Sigmoid colon (tissue), 7 donors: ENCODE measurements around the gene METTL18. TPM values are rescaled to one million over a fixed set of nuclear protein-coding genes. Genes with fewer than 3 reads are reported as not detected.
A peak's percentile ranks its signal among the peaks of the same experiment; 100 is the strongest.
"Not testable (repeated sequence)": the region's sequence is repeated elsewhere in the genome, so short reads cannot be mapped to it uniquely, and the experiment has no call there.

ENCODE experiments used
- DNase-seq: peaks from one replicate; pipeline ENCODE4 v3.0.0-alpha.2; 2019
- H3K27ac ChIP-seq, 4 donors: fragments of 200-600 bp; sonication (generic); one replicate each; pipeline ENCODE4 v1.5.1; 2016 to 2019; ENCODE audit warnings: mild to moderate bottlenecking in 1 of 4
- H3K27me3 ChIP-seq, 3 donors: fragments of 200-600 bp; sonication (generic); one replicate each; pipeline ENCODE4 v1.5.1; 2019; ENCODE audit warnings: mild to moderate bottlenecking in 1 of 3
- H3K36me3 ChIP-seq, 4 donors: fragments of 200-600 bp; sonication (generic); one replicate each; pipeline ENCODE4 v1.5.1; 2016 to 2019
- H3K4me1 ChIP-seq, 4 donors: fragments of 200-600 bp; sonication (generic); one replicate each; pipeline ENCODE4 v1.5.1; 2017 to 2019
- H3K4me3 ChIP-seq, 4 donors: fragments of 200-600 bp; sonication (generic); one replicate each; pipeline ENCODE4 v1.5.1; 2017 to 2019; ENCODE audit warnings: mild to moderate bottlenecking in 2 of 4, moderate library complexity in 1 of 4
- H3K9me3 ChIP-seq, 4 donors: fragments of 200-600 bp in 3 of 4; sonication (generic) in 3 of 4; one replicate each; pipeline versions ENCODE4 v1.5.1 to v1.6.1; 2013 to 2019
- CTCF ChIP-seq, 4 experiments: fragments of 450-650 bp in 3 of 4; fragments of 200-600 bp in 1 of 4; IDR thresholded peaks; one replicate each; pipeline ENCODE4 v1.5.1; 2016 to 2019; ENCODE audit warnings: antibody characterized with exemption in 4 of 4, mild to moderate bottlenecking in 3 of 4, moderate library complexity in 2 of 4
- EP300 ChIP-seq, 4 donors: sonication (generic); formaldehyde crosslinking; IDR thresholded peaks; one replicate each; pipeline ENCODE4 v1.6.1; 2017; ENCODE audit warnings: antibody characterized with exemption in 4 of 4
- POLR2A ChIP-seq, 2 donors: fragments of 450-650 bp; IDR thresholded peaks; one replicate each; pipeline ENCODE4 v1.6.1; 2016; ENCODE audit warnings: antibody characterized with exemption in 2 of 2, mild to moderate bottlenecking in 2 of 2, moderate library complexity in 2 of 2
- POLR2AphosphoS5 ChIP-seq, 4 donors: sonication (generic); formaldehyde crosslinking; IDR thresholded peaks; one replicate each; pipeline ENCODE4 v1.6.1; 2017; ENCODE audit warnings: antibody characterized with exemption in 4 of 4
- WGBS, 2 donors: extraction: QIAGEN DNeasy Blood & Tissue Kit; methylation state at CpG; one replicate each; pipeline ENCODE4 v1.1.7; 2013; 5-methylcytosine and 5-hydroxymethylcytosine counted together
- intact Hi-C: fragments of 100-400 bp; cut with DNase I; formaldehyde crosslinking; loops from one replicate; pipeline ENCODE4 v1.15.1; 2023
- polyA plus RNA-seq, 3 donors: library from polyadenylated mRNA; stranded (reverse); fragments of 200-250 nt; gene quantifications; one replicate each; pipeline ENCODE4 v1.2.3, GENCODE V29; 2013
- total RNA-seq, 4 donors: library from RNA; depleted of rRNA; stranded (reverse); fragments of >200 nt; gene quantifications; one replicate each; pipeline ENCODE4 v1.1.0, GENCODE V29; 2016
- donor health status: healthy with polysubstance abuse.
- donor health status: Bipolar disorder and iron deficiency.
- donor health status: healthy.

Gene METTL18
- total and polyA plus RNA-seq, 7 donors, result 4.9 to 14.5 (median 9.2) TPM

- no peak overlapping the region for H3K27ac ChIP-seq
- DNase-seq, result no peak
- no peak overlapping the region for H3K4me3 ChIP-seq
- no peaks in the 10 kb centered on the region for H3K27me3 ChIP-seq
- H3K9me3 ChIP-seq, result no peaks in the 10 kb centered on the region
- peaks cover 0 to 9% (median 0%) of the 10 kb centered on the region in 4 donors for H3K36me3 ChIP-seq
- no peaks in the 10 kb centered on the region for H3K4me1 ChIP-seq
- TF ChIP-seq POLR2AphosphoS5 (IDR thresholded peaks at IDR 0.05), result no peak
- TF ChIP-seq CTCF (IDR thresholded peaks at IDR 0.05), result no peak
- no peak for TF ChIP-seq EP300 (IDR thresholded peaks at IDR 0.05)
- TF ChIP-seq POLR2A (IDR thresholded peaks at IDR 0.05), result no peak
- 88 to 93% methylated on average over 2 of the region's 2 CpGs for WGBS, 2 donors
- intact Hi-C loops, result no loop called here
Observed at GRCh38 chr1:169814265-169814664, 19.6 kb upstream of the METTL18 start.

GRCh38 chr1:169812131-169812530 lies 17.4 kb upstream of the METTL18 start:
- H3K36me3 ChIP-seq, result peaks cover 0 to 24% (median 3%) of the 10 kb centered on the region in 4 donors
- WGBS, 2 donors, result 91 to 95% methylated on average over 2 of the region's 2 CpGs
- no peaks in the 10 kb centered on the region for H3K27me3 ChIP-seq
- TF ChIP-seq CTCF (IDR thresholded peaks at IDR 0.05) (no peak), POLR2AphosphoS5 (IDR thresholded peaks at IDR 0.05) (no peak), EP300 (IDR thresholded peaks at IDR 0.05) (no peak), POLR2A (IDR thresholded peaks at IDR 0.05) (no peak)
- no peaks in the 10 kb centered on the region for H3K9me3 ChIP-seq
- H3K4me3 ChIP-seq, result no peak overlapping the region
- intact Hi-C loops, result no loop called here
- no peaks in the 10 kb centered on the region for H3K4me1 ChIP-seq
- no peak for DNase-seq
- H3K27ac ChIP-seq, result no peak overlapping the region

GRCh38 chr1:169811418-169812035 lies 16.8 kb upstream of the METTL18 start:
- DNase-seq, result not testable (repeated sequence)

GRCh38 chr1:169809370-169810095 lies 14.8 kb upstream of the METTL18 start:
- Histone ChIP-seq H3K36me3 (peaks cover 0 to 44% (median 7%) of the 10 kb centered on the region in 4 donors), H3K4me1 (no peaks in the 10 kb centered on the region), H3K27ac (no peak overlapping the region), H3K9me3 (no peaks in the 10 kb centered on the region), H3K27me3 (no peaks in the 10 kb centered on the region), H3K4me3 (no peak overlapping the region)
- no peak for DNase-seq
- WGBS, 2 donors, result 51 to 62% methylated on average over 4 of the region's 4 CpGs
- intact Hi-C loops, result loop anchor here (5.0 kb wide), 1 partner anchor 262 kb away; no protein-coding TSS in a partner anchor
- no peak for TF ChIP-seq POLR2A (IDR thresholded peaks at IDR 0.05)
- TF ChIP-seq POLR2AphosphoS5 (IDR thresholded peaks at IDR 0.05), result no peak
- TF ChIP-seq CTCF (IDR thresholded peaks at IDR 0.05), result peak in 3 of 4 experiments; percentile 24 to 45 (median 38)
- no peak for TF ChIP-seq EP300 (IDR thresholded peaks at IDR 0.05)

More at GRCh38 chr1:169811418-169812035, 16.8 kb upstream of the METTL18 start:
- H3K9me3 ChIP-seq, H3K4me1 ChIP-seq, H3K4me3 ChIP-seq, H3K27ac ChIP-seq, H3K27me3 ChIP-seq, intact Hi-C loops: not testable (repeated sequence)
- peaks cover 0 to 26% (median 3%) of the 10 kb centered on the region in 4 donors for H3K36me3 ChIP-seq

- Histone ChIP-seq H3K4me3 (no peak overlapping the region), H3K36me3 (peaks cover 0 to 66% (median 8%) of the 10 kb centered on the region in 4 donors), H3K4me1 (no peaks in the 10 kb centered on the region), H3K27ac (no peak overlapping the region), H3K27me3 (no peaks in the 10 kb centered on the region), H3K9me3 (no peaks in the 10 kb centered on the region)
- TF ChIP-seq CTCF (IDR thresholded peaks at IDR 0.05) (no peak), EP300 (IDR thresholded peaks at IDR 0.05) (no peak), POLR2AphosphoS5 (IDR thresholded peaks at IDR 0.05) (no peak), POLR2A (IDR thresholded peaks at IDR 0.05) (no peak)
- no peak for DNase-seq
- intact Hi-C loops, result loop anchor here (5.0 kb wide), 1 partner anchor 258 kb away; no protein-coding TSS in a partner anchor
- 93 to 95% methylated on average over 2 of the region's 2 CpGs for WGBS, 2 donors
Observed at GRCh38 chr1:169804941-169805340, 10.2 kb upstream of the METTL18 start.
